Endothelial cell of hepatic sinusoid (primary cell): ENCODE data around the gene ZC3H7A.

Experiments
- in situ Hi-C: cut with HindIII; loops from 2 replicates; pipeline ENCODE4 v1.10.0; 2017; ENCODE audit warnings: low sequenced_read_pairs

ZC3H7A gene

DNA sequence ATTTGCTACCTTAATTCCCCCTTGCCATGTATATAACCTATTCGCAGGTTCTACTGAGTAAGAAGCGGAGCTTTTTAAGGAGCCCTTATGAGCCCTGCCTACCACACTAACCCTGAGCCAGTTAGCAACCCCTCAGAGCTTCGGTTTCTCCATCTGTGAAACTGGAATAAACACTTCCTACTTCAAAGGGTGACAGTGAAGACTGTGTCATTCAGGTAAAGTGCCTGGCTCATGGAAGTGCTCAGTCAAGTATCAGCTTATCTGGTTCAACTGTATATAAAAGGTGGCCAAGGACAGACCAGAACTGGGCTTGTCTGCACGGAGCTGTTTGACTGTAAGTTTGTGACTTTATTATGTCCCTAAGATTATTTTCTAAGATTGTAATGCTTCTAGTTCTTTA is 85.4 kb downstream of the ZC3H7A start:
- in situ Hi-C loops, result no loop called here

DNA sequence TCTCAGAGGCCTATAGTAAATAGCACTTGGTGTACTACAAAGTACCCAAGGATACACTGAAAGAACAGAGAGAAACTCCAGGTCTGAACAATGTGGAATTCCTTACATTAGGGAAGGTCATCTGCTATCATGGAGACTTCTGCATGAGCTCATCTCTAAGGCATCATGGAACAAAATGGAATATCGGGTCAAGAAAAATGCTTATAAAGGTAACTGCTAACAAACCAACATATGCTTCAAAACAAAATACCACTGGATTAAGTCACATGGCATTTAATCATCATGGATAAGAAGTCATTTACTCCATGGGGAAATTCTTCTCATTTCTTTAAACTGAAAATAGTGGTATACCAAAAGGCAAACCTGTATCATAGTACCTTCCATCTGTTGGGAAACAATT is 88.6 kb downstream of the ZC3H7A start:
- in situ Hi-C loops, result no loop called here

DNA sequence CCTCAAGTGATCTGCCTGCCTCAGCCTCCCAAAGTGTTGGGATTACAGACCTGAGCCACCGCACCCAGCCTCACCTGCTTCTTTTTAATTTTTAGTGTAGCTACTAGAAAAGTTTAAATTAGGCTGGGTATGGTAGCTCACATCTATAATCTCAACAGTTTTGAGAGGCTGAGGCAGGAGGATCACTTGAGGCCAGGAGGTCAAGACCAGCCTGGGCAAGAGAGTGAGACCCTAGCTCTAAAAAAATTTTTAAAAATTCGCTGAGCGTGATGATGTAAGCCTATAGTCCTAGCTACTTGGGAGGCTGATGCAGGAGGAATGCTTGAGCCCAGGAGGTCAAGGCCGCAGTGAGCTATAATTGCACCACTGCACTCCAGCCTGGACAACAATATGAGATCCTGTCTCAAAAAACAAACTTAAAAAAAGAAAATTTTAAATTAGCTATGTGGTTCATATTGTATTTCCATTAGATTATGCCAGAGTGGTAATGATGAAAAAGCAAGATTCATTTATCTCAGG is 89.3 kb downstream of the ZC3H7A start:
- in situ Hi-C loops, result no loop called here

DNA sequence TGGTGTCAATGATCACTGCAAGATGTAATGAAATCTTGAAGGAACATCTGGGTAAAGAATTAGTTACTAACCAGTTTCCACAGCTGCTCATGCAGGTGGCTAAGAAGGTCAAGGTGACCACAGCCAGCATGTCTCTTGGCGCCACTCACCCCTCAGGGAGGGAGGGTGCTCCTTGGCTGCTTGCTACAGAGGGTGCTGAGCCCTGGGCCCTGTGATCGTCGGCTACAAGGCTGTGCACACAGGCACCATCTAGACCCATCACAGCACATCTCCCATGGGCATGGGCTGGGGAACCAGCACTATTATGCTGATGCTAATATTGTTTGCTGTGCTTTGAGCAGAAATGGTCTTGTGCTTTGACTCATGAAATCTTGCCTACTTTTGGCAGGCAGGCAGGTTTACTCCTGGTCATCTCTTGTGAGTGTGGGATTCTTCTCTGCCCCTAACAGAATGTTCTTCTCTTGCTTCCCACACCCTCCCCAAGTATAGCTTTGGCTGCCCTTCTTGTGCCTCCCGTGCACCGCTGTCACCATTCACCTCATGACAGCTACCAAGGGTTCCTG is 90.8 kb downstream of the ZC3H7A start:
- in situ Hi-C loops, result no loop called here

DNA sequence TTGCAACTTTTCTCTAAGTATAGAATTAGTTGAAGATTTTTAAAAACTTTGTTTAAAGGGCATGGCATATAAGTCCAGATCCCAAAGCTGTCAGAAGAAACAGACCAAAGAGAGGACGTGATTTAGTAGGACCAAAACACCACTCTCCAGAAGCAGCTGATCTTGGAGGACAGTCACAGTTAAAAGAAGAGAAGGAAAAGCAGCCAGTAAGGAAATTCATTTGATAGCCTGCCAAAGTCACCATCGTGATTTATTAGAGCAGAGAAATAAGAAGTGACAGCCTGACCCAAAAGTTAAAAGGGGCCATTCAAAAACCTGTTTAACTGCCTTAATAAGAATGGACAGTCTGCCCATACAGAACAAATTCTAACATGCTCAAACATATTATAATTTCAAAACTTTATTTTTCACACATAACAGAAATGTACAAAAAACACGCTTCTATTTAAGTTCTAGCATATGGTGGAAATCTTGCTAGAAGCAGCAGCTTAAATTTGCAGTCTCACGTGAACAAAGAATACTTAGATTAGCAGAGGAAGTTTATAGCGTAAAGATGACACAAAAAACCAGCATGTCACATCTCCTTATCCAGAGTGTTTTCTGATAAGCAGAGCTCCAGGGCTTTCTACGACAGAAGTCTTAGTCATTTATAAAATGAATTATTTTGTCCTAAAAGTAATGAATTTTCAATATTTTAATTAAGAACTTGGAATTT is 91.6 kb downstream of the ZC3H7A start:
- in situ Hi-C loops, result no loop called here
